Activated B cell treated with CpG ODN at 0.5 μM for 24 hours (primary cell): ENCODE measurements around the gene ACTG2. TPM values are rescaled to one million over a fixed set of nuclear protein-coding genes. Genes with fewer than 3 reads are reported as not detected.

Experiments used
- ATAC-seq: fragments of 200-7000 bp; cut with Tn5 transposase; one replicate; pipeline ENCODE4 v1.10.0; 2021; ENCODE audit warnings: low read depth, mild to moderate bottlenecking, moderate library complexity
- CTCF ChIA-PET: fragments of 350-600 bp; sonication (Branson Sonifier 250); formaldehyde crosslinking; loops from one replicate; lab custom pipeline; 2021; ENCODE audit warnings: antibody characterized with exemption; lab: Charles Lee
- POLR2A ChIA-PET: fragments of 350-600 bp; sonication (Branson Sonifier 250); formaldehyde crosslinking; loops from one replicate; lab custom pipeline; 2021; ENCODE audit warnings: antibody characterized with exemption; lab: Charles Lee
- DNase-seq: peaks from one replicate; pipeline ENCODE4 v3.0.0; 2022
- H3K27ac Mint-ChIP-seq: one replicate; pipeline ENCODE4 v1.8.0; 2020; ENCODE audit warnings: mixed read lengths
- H3K27me3 Mint-ChIP-seq: one replicate; pipeline ENCODE4 v1.8.0; 2021; ENCODE audit warnings: mixed read lengths
- H3K36me3 Mint-ChIP-seq: one replicate; pipeline ENCODE4 v1.8.0; 2021; ENCODE audit warnings: low read depth, mixed read lengths
- H3K4me1 Mint-ChIP-seq: one replicate; pipeline ENCODE4 v1.8.0; 2021; ENCODE audit warnings: mixed read lengths
- H3K4me3 Mint-ChIP-seq: one replicate; pipeline ENCODE4 v1.8.0; 2020; ENCODE audit warnings: mild to moderate bottlenecking, mixed read lengths
- H3K9me3 Mint-ChIP-seq: one replicate; pipeline ENCODE4 v1.8.0; 2020; ENCODE audit warnings: mixed read lengths
- intact Hi-C: fragments of 100-400 bp; cut with micrococcal nuclease; formaldehyde crosslinking; loops from one replicate; pipeline ENCODE4 v1.15.1; 2024
- total RNA-seq: library from RNA; stranded (reverse); gene quantifications from 2 replicates; pipeline ENCODE4 v1.2.3, GENCODE V29; 2022
- TF ChIP-seq, protein P1 (sequence below): fragments of 200-600 bp; IDR thresholded peaks from one replicate; pipeline ENCODE4 v1.8.0; 2022; ENCODE audit warnings: antibody characterized with exemption, mild to moderate bottlenecking

ACTG2 gene
- total RNA-seq, 1 donor from 2014 or later = not detected

DNA sequence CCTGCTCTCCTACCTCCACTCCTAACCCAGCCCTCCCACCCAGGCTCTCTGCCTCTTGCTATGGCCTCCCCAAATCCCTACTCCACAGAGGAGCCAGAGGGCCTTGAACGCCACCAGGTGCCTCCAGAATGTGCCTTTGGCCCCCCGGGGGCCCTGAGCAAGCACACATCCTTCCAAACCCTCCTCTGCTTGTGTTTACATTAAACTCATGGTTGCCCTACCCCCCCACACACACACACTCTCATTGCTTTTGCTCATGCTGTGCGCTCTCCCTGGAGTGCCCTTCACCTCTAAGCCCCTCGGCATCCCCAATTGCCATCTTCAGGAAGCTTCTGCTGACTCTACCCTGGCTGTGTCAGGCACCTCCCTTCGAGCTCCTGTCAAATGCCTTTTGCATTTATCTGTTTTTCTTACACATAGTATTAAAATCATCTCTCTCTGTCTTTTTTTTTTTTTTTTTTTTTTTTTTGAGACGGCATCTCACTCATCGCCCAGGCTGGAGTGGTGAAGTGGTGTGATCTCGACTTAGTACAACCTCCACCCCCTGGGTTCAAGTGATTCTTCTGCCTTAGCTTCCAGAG, 75.6 kb downstream of the ACTG2 start:
- Mint-ChIP-seq H3K4me3 (no peak overlapping the region), H3K27me3 (no peaks in the 10 kb centered on the region), H3K9me3 (no peaks in the 10 kb centered on the region), H3K4me1 (peaks cover 48% of the 10 kb centered on the region), H3K27ac (no peak overlapping the region), H3K36me3 (no peaks in the 10 kb centered on the region)
- POLR2A ChIA-PET = interaction anchor here (0.7 to 1.0 kb wide), 3 partner anchors 17 to 1081 kb away, joined by 3 to 4 read pairs (median 3); no protein-coding TSS in a partner anchor
- intact Hi-C loops = no loop called here
- TF ChIP-seq, protein P1, sequence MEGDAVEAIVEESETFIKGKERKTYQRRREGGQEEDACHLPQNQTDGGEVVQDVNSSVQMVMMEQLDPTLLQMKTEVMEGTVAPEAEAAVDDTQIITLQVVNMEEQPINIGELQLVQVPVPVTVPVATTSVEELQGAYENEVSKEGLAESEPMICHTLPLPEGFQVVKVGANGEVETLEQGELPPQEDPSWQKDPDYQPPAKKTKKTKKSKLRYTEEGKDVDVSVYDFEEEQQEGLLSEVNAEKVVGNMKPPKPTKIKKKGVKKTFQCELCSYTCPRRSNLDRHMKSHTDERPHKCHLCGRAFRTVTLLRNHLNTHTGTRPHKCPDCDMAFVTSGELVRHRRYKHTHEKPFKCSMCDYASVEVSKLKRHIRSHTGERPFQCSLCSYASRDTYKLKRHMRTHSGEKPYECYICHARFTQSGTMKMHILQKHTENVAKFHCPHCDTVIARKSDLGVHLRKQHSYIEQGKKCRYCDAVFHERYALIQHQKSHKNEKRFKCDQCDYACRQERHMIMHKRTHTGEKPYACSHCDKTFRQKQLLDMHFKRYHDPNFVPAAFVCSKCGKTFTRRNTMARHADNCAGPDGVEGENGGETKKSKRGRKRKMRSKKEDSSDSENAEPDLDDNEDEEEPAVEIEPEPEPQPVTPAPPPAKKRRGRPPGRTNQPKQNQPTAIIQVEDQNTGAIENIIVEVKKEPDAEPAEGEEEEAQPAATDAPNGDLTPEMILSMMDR = no peak
- CTCF ChIA-PET = no interaction called here
- ATAC-seq (no peak), DNase-seq (no peak)

DNA sequence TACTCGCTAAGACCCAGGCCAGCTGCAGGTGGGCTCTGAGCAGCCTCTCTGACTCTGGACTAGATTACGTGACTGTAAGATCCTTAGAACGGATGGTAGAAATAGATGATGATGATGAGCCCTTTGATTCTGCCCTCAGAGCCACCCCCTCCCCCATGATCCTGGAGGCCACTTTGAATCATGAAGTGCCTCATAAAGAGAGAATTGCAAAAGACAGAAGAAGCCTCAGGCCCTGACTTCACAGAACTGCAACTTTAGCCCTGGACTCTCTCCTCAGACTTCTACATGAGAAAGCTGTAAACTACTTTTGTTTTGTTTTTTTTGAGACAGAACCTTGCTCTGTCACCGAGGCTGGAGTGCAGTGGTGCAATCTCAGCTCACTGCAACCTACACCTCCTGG, 76.5 kb downstream of the ACTG2 start:
- H3K27me3 Mint-ChIP-seq = no peaks in the 10 kb centered on the region

More for the DNA sequence above, 76.5 kb downstream of the ACTG2 start:
- ChIA-PET CTCF (interaction anchor here (0.6 to 0.8 kb wide), 2 partner anchors 21 to 99 kb away, joined by 3 read pairs; no protein-coding TSS in a partner anchor), POLR2A (interaction anchor here (0.7 kb wide), 1 partner anchor 1080 kb away, joined by 4 read pairs; no protein-coding TSS in a partner anchor)
- DNase-seq (no peak), ATAC-seq (no peak)
- intact Hi-C loops = no loop called here
- TF ChIP-seq, protein P1 = no peak
- H3K27ac Mint-ChIP-seq = no peak overlapping the region
- no peaks in the 10 kb centered on the region for H3K9me3 Mint-ChIP-seq
- no peaks in the 10 kb centered on the region for H3K36me3 Mint-ChIP-seq
- H3K4me3 Mint-ChIP-seq = no peak overlapping the region
- peaks cover 49% of the 10 kb centered on the region for H3K4me1 Mint-ChIP-seq

Other genes starting within 250 kb of the ACTG2 start
- 26.9 and 27.1 TPM in 2 replicates for gene TPRKB, start 155.7 kb upstream of the ACTG2 start, total RNA-seq
- gene DUSP11, start 112.9 kb upstream of the ACTG2 start, total RNA-seq = 25.6 and 30.5 TPM in 2 replicates
- gene C2orf78, start 108.8 kb upstream of the ACTG2 start, total RNA-seq = not detected in 2 replicates
- 32.2 and 35.4 TPM in 2 replicates for gene STAMBP, start 64.0 kb upstream of the ACTG2 start, total RNA-seq
- gene DGUOK, start 33.9 kb downstream of the ACTG2 start, total RNA-seq = 70.1 and 77.4 TPM in 2 replicates
- 52.6 and 60.1 TPM in 2 replicates for gene TET3, start 91.9 kb downstream of the ACTG2 start, total RNA-seq